Measurements from ENCODE around the gene GPR37L1.

- no peak for TF ChIP-seq CTCF (IDR thresholded peaks at IDR 0.05)
- no peak for TF ChIP-seq POLR2A (IDR thresholded peaks at IDR 0.05)
- no peak for TF ChIP-seq POLR2AphosphoS5 (IDR thresholded peaks at IDR 0.05)
Measured at GRCh38 chr1:202165942-202166843, 43.5 kb downstream of the GPR37L1 start.
